ENCODE results near the gene AFF1.

Gene AFF1, protein sequence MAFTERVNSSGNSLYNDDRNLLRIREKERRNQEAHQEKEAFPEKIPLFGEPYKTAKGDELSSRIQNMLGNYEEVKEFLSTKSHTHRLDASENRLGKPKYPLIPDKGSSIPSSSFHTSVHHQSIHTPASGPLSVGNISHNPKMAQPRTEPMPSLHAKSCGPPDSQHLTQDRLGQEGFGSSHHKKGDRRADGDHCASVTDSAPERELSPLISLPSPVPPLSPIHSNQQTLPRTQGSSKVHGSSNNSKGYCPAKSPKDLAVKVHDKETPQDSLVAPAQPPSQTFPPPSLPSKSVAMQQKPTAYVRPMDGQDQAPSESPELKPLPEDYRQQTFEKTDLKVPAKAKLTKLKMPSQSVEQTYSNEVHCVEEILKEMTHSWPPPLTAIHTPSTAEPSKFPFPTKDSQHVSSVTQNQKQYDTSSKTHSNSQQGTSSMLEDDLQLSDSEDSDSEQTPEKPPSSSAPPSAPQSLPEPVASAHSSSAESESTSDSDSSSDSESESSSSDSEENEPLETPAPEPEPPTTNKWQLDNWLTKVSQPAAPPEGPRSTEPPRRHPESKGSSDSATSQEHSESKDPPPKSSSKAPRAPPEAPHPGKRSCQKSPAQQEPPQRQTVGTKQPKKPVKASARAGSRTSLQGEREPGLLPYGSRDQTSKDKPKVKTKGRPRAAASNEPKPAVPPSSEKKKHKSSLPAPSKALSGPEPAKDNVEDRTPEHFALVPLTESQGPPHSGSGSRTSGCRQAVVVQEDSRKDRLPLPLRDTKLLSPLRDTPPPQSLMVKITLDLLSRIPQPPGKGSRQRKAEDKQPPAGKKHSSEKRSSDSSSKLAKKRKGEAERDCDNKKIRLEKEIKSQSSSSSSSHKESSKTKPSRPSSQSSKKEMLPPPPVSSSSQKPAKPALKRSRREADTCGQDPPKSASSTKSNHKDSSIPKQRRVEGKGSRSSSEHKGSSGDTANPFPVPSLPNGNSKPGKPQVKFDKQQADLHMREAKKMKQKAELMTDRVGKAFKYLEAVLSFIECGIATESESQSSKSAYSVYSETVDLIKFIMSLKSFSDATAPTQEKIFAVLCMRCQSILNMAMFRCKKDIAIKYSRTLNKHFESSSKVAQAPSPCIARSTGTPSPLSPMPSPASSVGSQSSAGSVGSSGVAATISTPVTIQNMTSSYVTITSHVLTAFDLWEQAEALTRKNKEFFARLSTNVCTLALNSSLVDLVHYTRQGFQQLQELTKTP

GRCh38 chr4:86934771-86935565 is at the start of gene AFF1:
TSS of gene AFF1 (plus strand) at chr4:86935011. CDS start at chr4:86948534, 13,523 bp downstream.
- H3K4me3 ChIP-seq (ENCODE audit: low read depth, low read length): peak within 1 kb of the TSS; percentile 70
- in situ Hi-C loops (cut with HindIII; ENCODE audit: low sequenced_read_pairs): no loop called here
- no peak for TF ChIP-seq CTCF (IDR thresholded peaks at IDR 0.05; ENCODE audit: low read depth, low read length, missing control alignments)
- DNase-seq (ENCODE audit: low read depth): no peak

DNA sequence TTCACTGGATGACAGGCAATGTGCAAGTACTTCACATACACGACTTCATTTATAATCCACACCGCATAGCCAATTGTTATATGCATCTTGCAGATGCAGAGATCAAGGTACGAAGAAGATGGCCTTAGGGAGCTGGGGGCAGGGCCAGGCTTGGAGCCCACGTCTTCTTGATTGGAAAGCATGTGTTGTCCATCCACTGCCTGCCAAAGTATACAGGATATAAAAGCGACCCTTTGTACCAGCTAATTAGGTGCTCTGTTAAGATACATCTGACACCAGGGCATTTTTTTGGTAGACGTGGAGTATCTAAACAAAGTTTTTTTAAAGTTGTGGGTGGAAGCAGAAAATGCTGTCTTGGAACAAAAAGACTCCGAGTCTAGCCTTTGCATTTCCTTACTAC is 44.0 kb upstream of the AFF1 start:
- no peak for DNase-seq (ENCODE audit: low read depth)
- in situ Hi-C loops (cut with HindIII; ENCODE audit: low sequenced_read_pairs): no loop called here
- H3K4me3 ChIP-seq (ENCODE audit: low read depth, low read length): no peak overlapping the region
- TF ChIP-seq CTCF (IDR thresholded peaks at IDR 0.05; ENCODE audit: low read depth, low read length, missing control alignments): no peak

DNA sequence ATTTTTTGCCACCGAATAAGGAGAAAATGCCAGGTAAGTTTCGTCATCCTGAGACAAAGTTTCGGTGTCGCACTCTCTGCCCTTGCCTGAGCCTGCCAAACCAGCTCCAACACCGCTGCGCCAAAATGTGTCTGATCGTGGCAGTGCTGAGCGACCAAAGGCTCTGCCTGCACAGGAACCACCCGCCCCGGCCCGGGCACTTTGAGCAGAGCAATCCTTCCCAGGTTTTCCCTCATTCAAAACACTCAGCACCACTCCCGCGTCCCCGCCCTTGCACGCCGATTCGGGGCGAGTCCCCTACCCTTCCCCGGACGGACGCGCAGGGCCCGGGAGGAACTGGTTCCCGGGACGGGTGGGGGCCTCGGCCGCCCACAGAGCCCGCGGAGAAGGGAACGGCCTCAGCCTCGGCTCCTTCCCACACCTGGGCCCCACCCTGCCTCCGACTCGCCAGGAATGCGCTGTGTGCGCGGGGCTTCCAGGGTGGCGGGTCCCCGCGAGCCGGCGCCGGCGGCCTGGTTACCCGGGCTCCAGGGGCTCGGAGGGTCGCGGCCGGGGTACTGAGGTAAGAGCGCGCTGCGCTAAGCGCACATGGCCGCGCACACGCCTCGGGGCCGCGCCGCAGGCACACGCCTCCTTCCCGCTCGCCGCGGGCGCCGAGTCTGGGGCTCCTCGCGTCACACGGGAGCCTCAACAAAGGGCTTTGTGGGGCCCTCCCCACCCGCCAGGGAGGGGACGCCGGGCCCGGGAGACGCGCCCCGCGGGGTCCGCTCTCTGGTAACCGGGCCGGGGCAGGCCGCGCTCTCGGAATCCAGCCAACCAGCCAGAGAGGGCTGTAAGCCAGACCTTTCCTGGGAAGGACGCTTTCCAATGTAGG is 42.8 kb upstream of the AFF1 start, which contains the start of gene C4orf36:
Gene C4orf36 (minus strand): TSS at position 661 of the 874 bp plus-strand sequence. CDS start 902 bp downstream, outside the sequence.
- TF ChIP-seq CTCF (IDR thresholded peaks at IDR 0.05; ENCODE audit: low read depth, low read length, missing control alignments): no peak
- no peak for DNase-seq (ENCODE audit: low read depth)
- H3K4me3 ChIP-seq (ENCODE audit: low read depth, low read length): peak within 1 kb of the TSS; percentile 72
- in situ Hi-C loops (cut with HindIII; ENCODE audit: low sequenced_read_pairs): no loop called here

- peak overlapping the region; percentile 72 for H3K4me3 ChIP-seq (ENCODE audit: low read depth, low read length)
- in situ Hi-C loops (cut with HindIII; ENCODE audit: low sequenced_read_pairs): no loop called here
- no peak for TF ChIP-seq CTCF (IDR thresholded peaks at IDR 0.05; ENCODE audit: low read depth, low read length, missing control alignments)
- DNase-seq (ENCODE audit: low read depth): no peak
These were observed 42.2 kb upstream of the AFF1 start for GRCh38 chr4:86892636-86892960.

GRCh38 chr4:86893136-86893535 is 41.7 kb upstream of the AFF1 start:
- no peak for TF ChIP-seq CTCF (IDR thresholded peaks at IDR 0.05; ENCODE audit: low read depth, low read length, missing control alignments)
- H3K4me3 ChIP-seq (ENCODE audit: low read depth, low read length): no peak overlapping the region
- in situ Hi-C loops (cut with HindIII; ENCODE audit: low sequenced_read_pairs): no loop called here
- DNase-seq (ENCODE audit: low read depth): no peak

Measured in astrocyte of the cerebellum (primary cell).